ENCODE measurements around the gene SIK3.

SIK3 gene

GRCh38 chr11:116960930-116961329 is 137.3 kb downstream of the SIK3 start:
- DNase-seq, result no peak

GRCh38 chr11:116958246-116958645 is 140.0 kb downstream of the SIK3 start:
- no peak for DNase-seq

DNA sequence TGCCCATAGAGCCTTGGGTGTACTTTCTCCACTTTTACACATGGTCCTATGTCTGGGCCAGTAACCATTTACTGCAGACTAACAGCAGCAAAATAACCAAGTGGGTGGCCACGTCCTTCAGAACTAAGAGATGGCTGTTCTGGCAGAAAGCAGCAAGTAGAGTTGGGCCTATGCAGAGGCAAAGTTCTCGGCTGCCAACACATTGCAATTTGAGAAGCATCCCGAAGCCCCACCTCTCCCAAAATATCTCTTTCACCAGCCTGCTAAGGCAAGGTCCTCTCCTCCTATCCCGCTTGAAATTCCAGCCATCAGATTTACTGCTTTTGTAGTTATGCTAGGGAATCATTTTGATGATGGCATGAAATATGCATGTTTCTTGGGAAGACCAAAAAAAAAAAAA is 142.3 kb downstream of the SIK3 start:
- DNase-seq, result no peak

DNA sequence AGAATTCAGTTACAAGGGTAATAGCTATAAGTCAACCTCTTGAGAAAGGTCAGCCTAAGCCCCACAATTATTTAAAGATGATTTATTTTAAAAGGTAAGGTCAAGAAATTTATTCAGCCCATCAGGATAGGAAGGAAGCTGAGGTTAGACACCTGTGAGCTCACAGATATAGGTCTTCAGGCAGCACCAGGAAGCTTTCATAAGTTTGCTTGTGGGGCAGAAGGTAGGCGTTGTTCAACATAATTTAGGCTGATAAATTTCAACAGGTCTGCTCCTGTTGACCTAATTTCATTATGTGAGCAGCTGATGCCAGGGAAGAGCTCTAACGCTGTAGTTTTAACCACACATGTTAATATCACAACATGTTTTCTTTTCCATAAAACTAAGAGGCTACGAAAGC is 142.7 kb downstream of the SIK3 start:
- DNase-seq, result no peak

GRCh38 chr11:116953530-116954285 is 144.5 kb downstream of the SIK3 start:
- DNase-seq, result no peak

DNA sequence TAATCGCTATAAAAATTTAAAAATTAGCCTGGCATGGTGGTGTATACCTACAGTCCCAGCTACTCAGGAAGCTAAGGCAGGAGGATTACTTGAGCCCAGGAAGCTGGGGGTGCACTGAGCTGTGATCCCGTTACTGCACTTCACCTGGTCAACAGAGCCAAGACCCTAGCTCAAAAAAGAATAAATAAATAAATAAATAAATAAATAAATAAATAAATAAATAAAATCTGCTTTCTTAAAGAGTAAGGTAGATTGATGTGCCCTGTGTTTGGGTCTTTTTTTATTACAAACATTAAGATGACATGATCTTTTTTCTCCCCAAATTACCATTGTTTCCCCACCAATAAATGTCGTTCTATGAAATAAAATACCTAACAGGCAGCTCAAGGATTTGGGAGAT is 146.5 kb downstream of the SIK3 start:
- no peak for DNase-seq

DNA sequence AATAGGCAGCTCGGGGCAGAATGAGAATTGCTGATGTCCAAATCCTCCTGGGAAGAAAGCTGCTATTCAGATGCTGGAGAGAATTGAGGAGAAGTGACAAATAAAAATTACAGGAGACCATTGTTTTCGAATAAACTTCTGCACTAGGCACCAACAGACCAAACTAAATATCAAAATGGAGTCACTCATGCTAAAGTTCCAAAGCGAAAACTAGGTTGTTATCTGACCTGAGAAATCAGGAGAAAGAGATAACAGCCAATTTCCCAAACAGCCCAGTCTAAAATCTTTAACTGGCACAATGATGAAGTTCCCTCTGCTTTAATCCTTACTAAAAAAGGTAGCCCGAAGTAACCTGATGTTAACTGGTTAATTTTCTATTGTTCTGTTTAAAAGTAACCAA is 148.0 kb downstream of the SIK3 start:
- no peak for DNase-seq

DNA sequence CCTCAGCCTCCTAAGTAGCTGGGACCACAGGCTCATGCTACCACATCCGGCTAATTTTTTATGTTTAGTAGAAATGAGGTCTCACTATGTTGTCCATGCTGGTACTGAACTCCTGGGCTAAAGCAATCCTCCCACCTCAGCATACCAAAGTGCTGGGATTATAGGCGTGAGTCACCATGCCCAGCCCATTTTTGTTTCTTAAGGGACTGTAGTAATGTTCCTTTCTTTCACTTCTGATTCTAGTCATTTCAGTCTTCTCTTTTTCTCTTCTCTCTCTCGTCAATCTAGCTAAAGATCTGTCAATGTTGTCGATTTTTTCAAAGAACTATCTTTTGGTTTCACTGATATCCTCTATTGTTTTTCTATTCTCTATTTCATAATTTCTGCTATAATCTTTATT is 149.8 kb downstream of the SIK3 start:
- DNase-seq, result no peak

GRCh38 chr11:116946414-116946813 is 151.8 kb downstream of the SIK3 start:
- DNase-seq, result no peak

- DNase-seq, result no peak
Observed at GRCh38 chr11:116939499-116939898, 158.7 kb downstream of the SIK3 start.

DNA sequence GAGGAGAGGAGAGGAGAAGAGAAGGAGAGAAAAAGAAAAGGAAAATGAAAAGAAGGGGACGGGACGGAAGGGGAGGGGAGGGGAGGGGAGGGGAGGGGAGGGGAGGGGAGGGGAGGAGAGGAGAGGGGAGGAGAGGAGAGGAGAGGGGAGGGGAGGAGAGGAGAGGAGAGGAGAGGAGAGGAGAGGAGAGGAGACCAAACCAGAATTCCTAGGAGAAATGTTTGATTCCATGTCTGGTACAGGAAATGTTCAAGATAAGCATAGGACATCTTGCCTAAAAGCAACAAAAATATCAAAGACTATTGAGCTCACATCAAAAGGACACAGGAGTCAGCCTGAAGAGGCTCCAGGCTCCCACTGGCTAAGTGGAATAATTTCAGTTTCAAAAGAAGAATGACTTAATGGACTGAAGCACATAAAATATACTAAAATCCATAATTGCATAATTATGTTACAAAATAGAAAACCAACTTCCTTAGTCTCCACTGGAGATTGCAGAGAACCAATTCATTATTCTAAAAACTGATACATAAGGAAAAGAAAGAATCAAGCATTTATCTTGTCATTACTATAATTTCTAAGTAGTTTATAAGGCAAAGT is 159.7 kb downstream of the SIK3 start:
- no peak for DNase-seq

DNA sequence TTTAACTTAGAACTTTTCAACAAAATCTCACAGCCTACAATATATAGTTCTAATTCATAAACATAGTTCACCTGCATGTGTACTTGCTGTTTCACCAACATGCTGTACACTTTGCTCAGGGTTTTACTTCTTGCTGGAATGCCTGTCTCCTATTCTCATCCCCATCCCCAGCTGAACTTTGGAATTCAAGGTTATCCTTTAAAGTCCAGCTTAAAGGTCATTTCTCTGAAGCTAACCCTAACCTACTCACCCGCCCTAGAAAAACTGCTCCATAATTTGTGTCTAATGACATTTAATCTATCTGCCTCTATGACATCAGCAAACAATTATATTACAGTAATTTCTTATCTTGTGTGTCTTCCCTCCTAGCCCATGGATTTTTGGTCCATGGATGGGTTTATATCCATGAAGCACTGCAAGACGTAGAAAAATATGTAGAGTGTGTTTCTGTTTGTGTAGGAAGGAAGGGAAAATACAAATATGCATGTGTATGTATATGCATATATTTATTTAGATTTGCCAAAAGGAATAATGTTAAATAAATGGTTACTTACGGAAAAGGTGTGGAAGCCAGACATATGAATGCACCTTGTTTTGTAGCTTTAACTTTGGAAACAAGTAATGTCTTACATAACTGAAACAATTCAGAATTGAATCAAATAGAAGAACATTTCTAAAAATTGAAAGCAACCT is 161.3 kb downstream of the SIK3 start:
- DNase-seq, result no peak

- DNase-seq, result no peak
Observed at GRCh38 chr11:116935514-116935913, 162.7 kb downstream of the SIK3 start.

GRCh38 chr11:116935089-116935488 is 163.1 kb downstream of the SIK3 start:
- DNase-seq, result no peak

DNA sequence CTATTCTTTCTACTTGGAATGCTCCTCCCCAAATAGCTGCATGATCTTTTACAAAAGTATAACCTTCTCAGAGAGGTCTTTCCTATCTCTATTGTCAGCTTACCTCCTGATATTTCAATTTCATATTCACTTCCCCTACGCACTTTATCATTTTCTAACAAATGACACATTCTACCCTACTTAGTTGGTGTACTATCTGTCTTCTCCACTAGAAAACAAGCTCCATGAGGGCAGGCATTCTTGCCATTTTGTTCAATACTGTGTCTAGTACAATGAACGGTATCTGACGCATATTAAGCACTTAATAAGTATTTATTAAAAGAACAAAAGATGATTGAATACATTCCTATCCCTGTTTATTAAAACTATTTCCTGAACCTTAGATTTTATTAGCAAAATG is 164.3 kb downstream of the SIK3 start:
- no peak for DNase-seq

GRCh38 chr11:116932181-116932580 is 166.0 kb downstream of the SIK3 start:
- DNase-seq, result no peak

DNA sequence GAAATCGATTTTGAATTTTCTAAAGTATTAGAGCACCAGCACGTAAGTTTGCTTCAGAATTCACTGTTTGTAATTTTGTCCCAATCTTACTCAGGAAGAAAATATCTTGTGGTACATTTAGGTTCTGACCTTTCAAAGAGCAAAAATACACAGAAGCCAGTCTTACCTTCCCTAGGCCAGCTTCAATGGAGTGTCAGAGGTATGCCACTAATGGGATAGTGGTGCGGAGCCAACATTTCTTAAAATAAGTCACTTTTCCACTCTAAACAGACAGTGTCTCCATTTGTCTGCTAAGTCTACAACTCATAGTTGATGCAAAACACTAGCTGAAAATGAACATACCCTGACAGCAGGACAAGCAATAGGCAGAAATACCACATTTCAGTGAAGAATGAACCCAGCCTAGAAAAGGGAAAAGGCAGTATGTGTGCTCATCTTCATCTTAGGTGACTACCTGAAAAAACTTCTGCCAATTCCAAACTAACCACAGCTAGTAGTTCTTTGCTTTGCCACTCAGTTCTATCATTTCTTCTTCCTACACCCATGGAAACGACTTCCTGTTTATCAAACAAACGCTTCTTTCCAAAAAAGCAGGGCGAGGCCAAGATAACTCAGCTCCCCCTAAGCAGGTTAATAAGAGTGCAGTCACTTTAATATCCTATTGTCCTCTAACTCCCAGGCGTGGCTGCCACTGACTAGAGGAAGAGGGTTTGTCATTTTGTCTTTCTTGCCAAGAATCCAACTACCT is 166.8 kb downstream of the SIK3 start:
- no peak for DNase-seq

- DNase-seq, result peak; percentile 61
Observed at GRCh38 chr11:116930586-116930985, 167.6 kb downstream of the SIK3 start.

DNA sequence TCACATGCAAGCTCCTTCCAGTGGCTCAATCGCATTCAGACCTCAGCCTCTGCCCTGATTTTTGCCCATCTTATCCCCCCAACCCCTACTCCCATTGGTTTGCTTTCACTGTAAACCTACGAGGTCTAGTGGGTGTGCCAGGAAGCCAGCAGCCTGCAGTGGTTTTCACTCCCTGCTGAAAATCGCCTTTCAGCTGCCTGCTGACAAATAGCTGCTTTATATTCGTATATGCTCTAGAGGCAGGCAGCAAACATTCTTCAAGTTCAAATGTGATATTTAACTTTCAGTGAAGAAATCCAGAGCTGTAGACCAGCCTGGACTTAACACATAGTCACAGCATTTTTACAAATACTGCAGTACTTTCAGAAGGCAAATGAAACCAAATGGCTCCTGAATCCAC is 168.1 kb downstream of the SIK3 start:
- no peak for DNase-seq

GRCh38 chr11:116929414-116930090 is 168.7 kb downstream of the SIK3 start:
- DNase-seq, result no peak

DNA sequence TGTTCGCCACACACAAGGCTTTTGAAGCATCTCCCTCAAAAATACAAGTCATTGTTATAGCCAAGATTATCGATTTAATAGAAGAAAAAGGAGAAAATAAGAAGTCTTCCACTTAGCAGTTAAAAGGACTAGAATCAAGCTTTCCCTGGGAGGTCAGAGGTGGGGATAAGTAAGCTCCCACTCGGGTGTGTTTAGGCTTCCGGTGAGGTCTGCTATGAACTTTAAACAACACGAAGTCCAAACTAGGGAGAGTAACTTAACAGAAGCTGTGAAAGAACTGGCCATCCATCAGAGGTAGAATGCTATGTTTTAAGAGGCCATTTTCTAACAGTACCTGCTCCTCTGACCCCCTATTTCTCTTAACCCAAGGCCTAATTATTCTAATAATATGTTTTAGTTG is 169.4 kb downstream of the SIK3 start:
- no peak for DNase-seq

DNA sequence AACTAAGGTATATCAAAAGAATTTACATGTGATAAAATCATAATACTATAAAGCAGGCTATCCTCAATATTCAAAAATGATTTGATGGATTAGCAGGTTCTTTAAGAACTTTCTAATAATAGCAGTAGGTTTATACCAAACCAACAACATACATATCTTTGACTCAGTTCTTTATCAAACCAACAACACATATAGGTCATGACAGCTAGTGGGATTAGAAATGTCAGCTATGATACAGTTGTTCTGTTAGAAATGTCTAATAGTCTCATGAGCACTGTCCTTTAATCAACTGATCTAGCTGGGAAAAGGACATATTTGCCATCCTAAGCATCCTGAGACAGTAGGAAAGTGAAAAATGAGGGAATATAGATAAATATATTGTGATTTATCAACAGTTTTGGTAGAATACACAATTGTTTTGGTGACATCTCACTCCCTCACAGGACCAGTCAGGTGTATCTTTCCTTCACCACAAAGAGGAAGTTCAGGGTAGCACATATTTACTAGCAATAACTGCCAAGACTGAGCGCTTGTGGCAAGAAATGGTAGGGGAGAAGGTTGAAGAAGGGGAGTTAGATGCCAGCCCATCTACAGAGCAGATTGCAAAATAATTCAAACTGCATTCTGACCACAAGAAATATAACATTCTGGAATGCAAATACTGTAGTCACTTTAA is 170.0 kb downstream of the SIK3 start:
- DNase-seq, result no peak

Measured in NCI-H510A (cell line).